ENCODE results near the gene PTPRK. TPM values are rescaled to one million over a fixed set of nuclear protein-coding genes. Genes with fewer than 3 reads are reported as not detected.

Gene PTPRK
- total RNA-seq, 2 donors from 2014 or later, result 33.7 to 36.0 TPM

GRCh38 chr6:128271527-128271926 lies 248.9 kb downstream of the PTPRK start:
- DNase-seq (ENCODE audit: low spot score) (no peak), ATAC-seq (ENCODE audit: insufficient number of reproducible peaks, low FRiP score, low read depth) (no peak)
- TF ChIP-seq CTCF (IDR thresholded peaks at IDR 0.05), result no peak
- Histone ChIP-seq H3K36me3 (no peaks in the 10 kb centered on the region), H3K4me3 (no peak overlapping the region), H3K27me3 (replicated peaks; ENCODE audit: insufficient read depth) (no peaks in the 10 kb centered on the region), H3K9me3 (no peaks in the 10 kb centered on the region), H3K4me1 (ENCODE audit: control insufficient read depth in 1 of 2, low read depth in 2 of 2) (peaks cover 8 to 23% of the 10 kb centered on the region in 2 donors), H3K27ac (no peak overlapping the region)

GRCh38 chr6:128271011-128271410 lies 249.4 kb downstream of the PTPRK start:
- Histone ChIP-seq H3K27ac (no peak overlapping the region), H3K36me3 (no peaks in the 10 kb centered on the region), H3K27me3 (replicated peaks; ENCODE audit: insufficient read depth) (no peaks in the 10 kb centered on the region), H3K4me1 (ENCODE audit: control insufficient read depth in 1 of 2, low read depth in 2 of 2) (peaks cover 6 to 18% of the 10 kb centered on the region in 2 donors), H3K9me3 (no peaks in the 10 kb centered on the region), H3K4me3 (no peak overlapping the region)
- no peak for TF ChIP-seq CTCF (IDR thresholded peaks at IDR 0.05)
- DNase-seq (ENCODE audit: low spot score) (no peak), ATAC-seq (ENCODE audit: insufficient number of reproducible peaks, low FRiP score, low read depth) (no peak)

GRCh38 chr6:128266946-128267345 lies 253.5 kb downstream of the PTPRK start:
- H3K36me3 ChIP-seq, result no peaks in the 10 kb centered on the region
- no peak overlapping the region for H3K27ac ChIP-seq
- H3K4me1 ChIP-seq (ENCODE audit: control insufficient read depth in 1 of 2, low read depth in 2 of 2), result peaks cover 3 to 10% of the 10 kb centered on the region in 2 donors
- no peak for TF ChIP-seq CTCF (IDR thresholded peaks at IDR 0.05)
- ATAC-seq (ENCODE audit: insufficient number of reproducible peaks, low FRiP score, low read depth) (no peak), DNase-seq (ENCODE audit: low spot score) (no peak)
- no peaks in the 10 kb centered on the region for H3K27me3 ChIP-seq (replicated peaks; ENCODE audit: insufficient read depth)
- no peak overlapping the region for H3K4me3 ChIP-seq
- H3K9me3 ChIP-seq, result no peaks in the 10 kb centered on the region

GRCh38 chr6:128265706-128266105 lies 254.7 kb downstream of the PTPRK start:
- no peak for DNase-seq (ENCODE audit: low spot score)
- H3K36me3 ChIP-seq, result no peaks in the 10 kb centered on the region
- no peaks in the 10 kb centered on the region for H3K9me3 ChIP-seq
- peaks cover 0 to under 1% of the 10 kb centered on the region in 2 donors for H3K4me1 ChIP-seq (ENCODE audit: control insufficient read depth in 1 of 2, low read depth in 2 of 2)
- H3K27ac ChIP-seq, result no peak overlapping the region
- TF ChIP-seq CTCF (IDR thresholded peaks at IDR 0.05), result no peak
- no peaks in the 10 kb centered on the region for H3K27me3 ChIP-seq (replicated peaks; ENCODE audit: insufficient read depth)
- ATAC-seq (ENCODE audit: insufficient number of reproducible peaks, low FRiP score, low read depth), result no peak
- no peak overlapping the region for H3K4me3 ChIP-seq

GRCh38 chr6:128259730-128260685 lies 260.4 kb downstream of the PTPRK start:
- no peak for ATAC-seq (ENCODE audit: insufficient number of reproducible peaks, low FRiP score, low read depth)
- H3K9me3 ChIP-seq, result no peaks in the 10 kb centered on the region
- H3K4me3 ChIP-seq, result peak overlapping the region; percentile 45

More at GRCh38 chr6:128259730-128260685, 260.4 kb downstream of the PTPRK start:
- DNase-seq (ENCODE audit: low spot score), result no peak
- Histone ChIP-seq H3K36me3 (no peaks in the 10 kb centered on the region), H3K27me3 (replicated peaks; ENCODE audit: insufficient read depth) (no peaks in the 10 kb centered on the region), H3K27ac (no peak overlapping the region), H3K4me1 (ENCODE audit: control insufficient read depth in 1 of 2, low read depth in 2 of 2) (no peaks in the 10 kb centered on the region)
- TF ChIP-seq CTCF (IDR thresholded peaks at IDR 0.05), result no peak

Data from thoracic aorta (tissue), 2 donors.